ENCODE results near the gene ZNF575. TPM values are rescaled to one million over a fixed set of nuclear protein-coding genes. Genes with fewer than 3 reads are reported as not detected.

ZNF575 gene, protein sequence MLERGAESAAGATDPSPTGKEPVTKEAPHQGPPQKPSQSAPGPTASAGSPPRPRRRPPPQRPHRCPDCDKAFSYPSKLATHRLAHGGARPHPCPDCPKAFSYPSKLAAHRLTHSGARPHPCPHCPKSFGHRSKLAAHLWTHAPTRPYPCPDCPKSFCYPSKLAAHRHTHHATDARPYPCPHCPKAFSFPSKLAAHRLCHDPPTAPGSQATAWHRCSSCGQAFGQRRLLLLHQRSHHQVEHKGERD
- 1 to 10 TPM; 3.4 to 3.7 TPM for total RNA-seq

- ATAC-seq (peak; percentile 66), DNase-seq (peak; percentile 91)
- peaks cover 14% of the 10 kb centered on the region for H3K36me3 Mint-ChIP-seq (ENCODE audit: low read depth)
- no peaks in the 10 kb centered on the region for H3K9me3 Mint-ChIP-seq (ENCODE audit: insufficient read depth)
- H3K4me1 Mint-ChIP-seq (ENCODE audit: low read depth) = peaks cover 27% of the 10 kb centered on the region
- peak within 1 kb of the TSS; percentile 87 for H3K4me3 Mint-ChIP-seq
- H3K27ac Mint-ChIP-seq = peak within 1 kb of the TSS; percentile 98
- H3K27me3 Mint-ChIP-seq (ENCODE audit: low read depth) = no peaks in the 10 kb centered on the region
- ChIA-PET POLR2A (interaction anchor here (0.5 to 1.9 kb wide), 12 partner anchors 8 to 402 kb away, joined by 3 to 13 read pairs (median 4); partner anchors contain the start of genes IRGQ, SMG9, ZNF428 and ZNF45), CTCF (interaction anchor here (1.0 to 17.5 kb wide), 7 partner anchors 8 to 277 kb away, joined by 4 to 387 read pairs (median 23); partner anchors contain the start of genes IRGQ and ZNF576)
Observed at GRCh38 chr19:43532962-43533545, at the start of gene ZNF575. TSS of gene ZNF575 (plus strand) at chr19:43533188. CDS start at chr19:43534423, 1,235 bp downstream.

DNA sequence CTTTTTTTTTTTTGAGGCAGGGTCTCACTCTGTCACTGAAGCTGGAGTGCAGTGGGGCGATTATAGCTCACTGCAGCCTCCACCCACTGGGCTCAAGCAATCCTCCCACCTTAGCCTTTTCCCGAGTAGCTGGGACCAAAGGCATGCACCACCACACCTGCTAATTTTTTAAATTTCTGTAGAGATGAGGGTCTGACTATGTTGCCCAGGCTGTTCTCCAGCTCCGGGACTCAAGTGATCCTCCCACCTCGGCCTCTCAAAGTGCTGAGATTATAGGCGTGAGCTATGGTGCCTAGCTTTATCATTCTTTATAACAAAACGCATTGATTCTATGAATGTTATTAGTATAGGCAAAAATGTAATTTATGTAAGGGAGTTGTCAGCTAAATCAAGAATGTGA is 49.7 kb upstream of the ZNF575 start:
- H3K4me3 Mint-ChIP-seq = no peak overlapping the region
- POLR2A ChIA-PET = no interaction called here
- CTCF ChIA-PET = interaction anchor here (1.7 to 2.6 kb wide), 2 partner anchors 36 to 72 kb away, joined by 4 to 7 read pairs; no protein-coding TSS in a partner anchor
- ATAC-seq (no peak), DNase-seq (no peak)
- no peaks in the 10 kb centered on the region for H3K4me1 Mint-ChIP-seq (ENCODE audit: low read depth)
- no peaks in the 10 kb centered on the region for H3K27me3 Mint-ChIP-seq (ENCODE audit: low read depth)
- H3K9me3 Mint-ChIP-seq (ENCODE audit: insufficient read depth) = no peaks in the 10 kb centered on the region
- no peak overlapping the region for H3K27ac Mint-ChIP-seq
- no peaks in the 10 kb centered on the region for H3K36me3 Mint-ChIP-seq (ENCODE audit: low read depth)

DNA sequence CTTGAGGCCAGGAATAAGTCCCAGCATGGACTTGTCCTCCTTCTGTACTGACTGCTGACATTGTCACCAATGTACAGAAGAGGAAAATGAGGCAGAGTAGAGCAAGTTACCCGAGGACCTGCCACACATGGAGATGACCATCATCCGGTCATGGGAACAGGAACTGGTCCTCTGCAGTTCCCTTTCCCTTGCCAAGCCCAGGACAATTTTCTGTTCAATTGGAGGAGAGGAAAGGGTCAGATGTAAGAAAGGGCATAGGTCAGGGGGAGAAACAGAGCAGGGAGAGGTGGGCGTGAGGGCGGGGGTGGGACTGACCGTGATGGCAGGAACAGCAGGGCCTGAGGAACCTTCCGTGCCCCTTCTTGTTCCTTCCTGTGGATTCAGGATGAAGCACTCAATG is 47.0 kb upstream of the ZNF575 start:
- H3K4me3 Mint-ChIP-seq = no peak overlapping the region
- H3K27ac Mint-ChIP-seq = no peak overlapping the region
- peaks cover 2% of the 10 kb centered on the region for H3K4me1 Mint-ChIP-seq (ENCODE audit: low read depth)
- ATAC-seq (no peak), DNase-seq (no peak)
- H3K36me3 Mint-ChIP-seq (ENCODE audit: low read depth) = no peaks in the 10 kb centered on the region
- ChIA-PET CTCF (no interaction called here), POLR2A (no interaction called here)
- H3K27me3 Mint-ChIP-seq (ENCODE audit: low read depth) = no peaks in the 10 kb centered on the region
- H3K9me3 Mint-ChIP-seq (ENCODE audit: insufficient read depth) = no peaks in the 10 kb centered on the region

- peaks cover 2% of the 10 kb centered on the region for H3K4me1 Mint-ChIP-seq (ENCODE audit: low read depth)
- H3K27me3 Mint-ChIP-seq (ENCODE audit: low read depth) = no peaks in the 10 kb centered on the region
- no peaks in the 10 kb centered on the region for H3K9me3 Mint-ChIP-seq (ENCODE audit: insufficient read depth)
- no peak overlapping the region for H3K27ac Mint-ChIP-seq
- CTCF ChIA-PET = no interaction called here
- DNase-seq (no peak), ATAC-seq (no peak)
- no peaks in the 10 kb centered on the region for H3K36me3 Mint-ChIP-seq (ENCODE audit: low read depth)
- H3K4me3 Mint-ChIP-seq = no peak overlapping the region
- POLR2A ChIA-PET = no interaction called here
Observed at GRCh38 chr19:43486412-43486811, 46.6 kb upstream of the ZNF575 start.

GRCh38 chr19:43488179-43488578 is 44.8 kb upstream of the ZNF575 start:
- ATAC-seq (no peak), DNase-seq (no peak)
- Mint-ChIP-seq H3K9me3 (ENCODE audit: insufficient read depth) (no peaks in the 10 kb centered on the region), H3K36me3 (ENCODE audit: low read depth) (no peaks in the 10 kb centered on the region), H3K27ac (no peak overlapping the region), H3K4me1 (ENCODE audit: low read depth) (peaks cover 2% of the 10 kb centered on the region), H3K27me3 (ENCODE audit: low read depth) (no peaks in the 10 kb centered on the region), H3K4me3 (no peak overlapping the region)
- ChIA-PET POLR2A (no interaction called here), CTCF (interaction anchor here (0.7 kb wide), 1 partner anchor 31 kb away, joined by 5 read pairs; no protein-coding TSS in a partner anchor)

- ChIA-PET POLR2A (interaction anchor here (0.6 kb wide), 1 partner anchor 177 kb away, joined by 4 read pairs; no protein-coding TSS in a partner anchor), CTCF (interaction anchor here (1.6 kb wide), 1 partner anchor 31 kb away, joined by 5 read pairs; no protein-coding TSS in a partner anchor)
- H3K9me3 Mint-ChIP-seq (ENCODE audit: insufficient read depth) = no peaks in the 10 kb centered on the region
- no peaks in the 10 kb centered on the region for H3K27me3 Mint-ChIP-seq (ENCODE audit: low read depth)
- peaks cover 2% of the 10 kb centered on the region for H3K4me1 Mint-ChIP-seq (ENCODE audit: low read depth)
- H3K4me3 Mint-ChIP-seq = no peak overlapping the region
- no peak overlapping the region for H3K27ac Mint-ChIP-seq
- ATAC-seq (no peak), DNase-seq (no peak)
- H3K36me3 Mint-ChIP-seq (ENCODE audit: low read depth) = no peaks in the 10 kb centered on the region
Observed at GRCh38 chr19:43489310-43489709, 43.7 kb upstream of the ZNF575 start.

DNA sequence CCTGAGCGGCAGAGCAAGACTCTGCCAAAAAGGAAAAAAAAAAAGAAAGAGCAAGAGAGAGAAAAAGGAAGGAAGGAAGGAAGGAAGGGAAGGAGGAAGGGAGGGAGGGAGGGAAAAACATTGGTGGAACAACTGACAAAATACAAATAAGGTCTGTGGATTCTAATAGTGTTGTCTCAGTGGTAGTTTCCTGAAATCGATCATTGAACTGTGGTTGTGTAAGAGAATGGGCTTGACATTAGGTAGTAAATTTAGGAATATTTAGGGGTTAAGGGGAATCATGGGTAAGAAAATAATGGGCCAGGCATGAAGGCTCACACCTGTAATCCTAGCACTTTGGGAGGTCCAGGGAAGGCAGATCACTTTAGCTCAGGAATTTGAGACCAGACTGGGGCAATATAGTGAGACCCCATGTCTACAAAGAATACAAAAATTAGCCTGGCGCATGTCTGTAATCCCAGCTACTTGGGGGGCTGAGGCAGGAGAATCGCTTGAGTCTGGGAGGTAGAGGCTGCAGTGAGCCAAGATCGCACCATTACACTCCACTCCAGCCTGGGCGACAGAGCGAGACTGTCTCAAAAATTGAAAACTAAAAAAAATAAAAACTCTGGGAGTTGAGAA is 42.9 kb upstream of the ZNF575 start:
- Mint-ChIP-seq H3K9me3 (ENCODE audit: insufficient read depth) (no peaks in the 10 kb centered on the region), H3K27ac (no peak overlapping the region), H3K27me3 (ENCODE audit: low read depth) (no peaks in the 10 kb centered on the region), H3K36me3 (ENCODE audit: low read depth) (no peaks in the 10 kb centered on the region), H3K4me3 (no peak overlapping the region), H3K4me1 (ENCODE audit: low read depth) (peaks cover 2% of the 10 kb centered on the region)
- no peak for ATAC-seq
- ChIA-PET CTCF (interaction anchor here (1.2 to 1.6 kb wide), 4 partner anchors 30 to 58 kb away, joined by 3 to 9 read pairs (median 4); no protein-coding TSS in a partner anchor), POLR2A (no interaction called here)
- DNase-seq = no peak

DNA sequence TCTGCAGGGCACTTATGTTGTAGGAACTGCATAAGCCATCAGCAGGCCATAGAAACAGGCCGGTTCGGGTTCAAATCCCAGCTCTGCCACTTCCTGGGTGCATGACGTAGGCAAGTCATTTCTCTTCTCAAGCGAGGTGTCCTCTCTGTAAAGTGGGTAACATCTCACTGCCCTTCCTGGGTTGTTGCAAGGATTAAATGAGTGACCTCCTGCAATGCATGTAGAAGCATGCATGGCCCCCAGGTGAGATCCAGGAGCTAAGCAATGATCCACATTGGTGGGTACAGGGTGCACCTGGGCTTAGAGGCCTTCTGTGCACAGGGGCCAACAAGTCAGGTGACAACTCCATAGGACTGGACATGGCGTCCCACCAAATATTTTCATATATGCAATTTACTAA is 42.2 kb upstream of the ZNF575 start:
- ATAC-seq (no peak), DNase-seq (no peak)
- ChIA-PET POLR2A (no interaction called here), CTCF (interaction anchor here (1.2 to 1.6 kb wide), 4 partner anchors 29 to 58 kb away, joined by 3 to 9 read pairs (median 4); no protein-coding TSS in a partner anchor)
- Mint-ChIP-seq H3K27me3 (ENCODE audit: low read depth) (no peaks in the 10 kb centered on the region), H3K4me3 (no peak overlapping the region), H3K27ac (no peak overlapping the region), H3K4me1 (ENCODE audit: low read depth) (peaks cover 2% of the 10 kb centered on the region), H3K9me3 (ENCODE audit: insufficient read depth) (no peaks in the 10 kb centered on the region), H3K36me3 (ENCODE audit: low read depth) (peaks cover 2% of the 10 kb centered on the region)

DNA sequence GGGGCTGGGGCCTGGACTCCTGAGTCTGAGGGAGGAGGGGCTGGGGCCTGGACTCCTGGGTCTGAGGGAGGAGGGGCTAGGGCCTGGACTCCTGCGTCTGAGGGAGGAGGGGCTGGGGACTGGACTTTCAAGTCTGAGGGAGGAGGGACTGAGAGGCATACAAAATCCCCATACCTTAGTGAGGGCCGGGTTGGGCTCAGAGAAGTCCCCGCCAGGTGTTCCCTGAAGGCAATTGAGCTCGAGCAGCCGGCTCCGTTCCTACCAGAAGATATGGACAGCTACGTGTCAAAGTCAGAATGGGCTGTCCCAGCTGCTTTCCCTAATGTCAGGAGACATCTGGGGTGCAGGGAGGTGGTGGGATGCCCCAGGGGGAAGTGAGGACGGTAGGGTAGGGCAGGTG is 37.9 kb upstream of the ZNF575 start:
- no peak for DNase-seq
- Mint-ChIP-seq H3K9me3 (ENCODE audit: insufficient read depth) (no peaks in the 10 kb centered on the region), H3K27ac (no peak overlapping the region), H3K4me3 (no peak overlapping the region), H3K4me1 (ENCODE audit: low read depth) (no peaks in the 10 kb centered on the region), H3K36me3 (ENCODE audit: low read depth) (peaks cover 2% of the 10 kb centered on the region), H3K27me3 (ENCODE audit: low read depth) (no peaks in the 10 kb centered on the region)
- ATAC-seq = no peak
- ChIA-PET CTCF (interaction anchor here (0.9 kb wide), 1 partner anchor 26 kb away, joined by 3 read pairs; no protein-coding TSS in a partner anchor), POLR2A (no interaction called here)

DNA sequence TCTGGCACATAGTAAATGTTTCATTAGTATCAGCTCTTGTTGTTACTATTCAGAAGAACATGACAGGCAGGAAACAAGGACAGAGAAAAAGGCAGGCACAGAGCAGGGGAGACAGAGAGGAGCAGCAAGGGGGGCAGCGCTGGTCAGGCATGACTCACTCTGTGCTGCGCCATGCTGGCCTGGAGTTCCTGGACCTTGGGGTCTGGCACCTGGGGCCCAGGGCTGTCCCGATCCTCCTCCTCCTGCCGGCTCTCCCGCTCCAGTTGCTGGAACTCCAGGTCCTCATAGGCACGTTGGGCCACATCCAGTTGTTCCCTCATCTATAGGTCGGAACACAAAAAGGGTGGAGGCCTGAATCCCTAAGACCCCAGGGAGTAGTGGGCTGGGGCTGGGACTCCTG is 36.0 kb upstream of the ZNF575 start:
- H3K27ac Mint-ChIP-seq = no peak overlapping the region
- no peak for ATAC-seq
- POLR2A ChIA-PET = no interaction called here
- H3K27me3 Mint-ChIP-seq (ENCODE audit: low read depth) = no peaks in the 10 kb centered on the region
- no peaks in the 10 kb centered on the region for H3K9me3 Mint-ChIP-seq (ENCODE audit: insufficient read depth)
- H3K4me1 Mint-ChIP-seq (ENCODE audit: low read depth) = no peaks in the 10 kb centered on the region
- CTCF ChIA-PET = interaction anchor here (1.5 kb wide), 1 partner anchor 23 kb away, joined by 3 read pairs; no protein-coding TSS in a partner anchor
- peaks cover 4% of the 10 kb centered on the region for H3K36me3 Mint-ChIP-seq (ENCODE audit: low read depth)
- H3K4me3 Mint-ChIP-seq = no peak overlapping the region
- DNase-seq = no peak

DNA sequence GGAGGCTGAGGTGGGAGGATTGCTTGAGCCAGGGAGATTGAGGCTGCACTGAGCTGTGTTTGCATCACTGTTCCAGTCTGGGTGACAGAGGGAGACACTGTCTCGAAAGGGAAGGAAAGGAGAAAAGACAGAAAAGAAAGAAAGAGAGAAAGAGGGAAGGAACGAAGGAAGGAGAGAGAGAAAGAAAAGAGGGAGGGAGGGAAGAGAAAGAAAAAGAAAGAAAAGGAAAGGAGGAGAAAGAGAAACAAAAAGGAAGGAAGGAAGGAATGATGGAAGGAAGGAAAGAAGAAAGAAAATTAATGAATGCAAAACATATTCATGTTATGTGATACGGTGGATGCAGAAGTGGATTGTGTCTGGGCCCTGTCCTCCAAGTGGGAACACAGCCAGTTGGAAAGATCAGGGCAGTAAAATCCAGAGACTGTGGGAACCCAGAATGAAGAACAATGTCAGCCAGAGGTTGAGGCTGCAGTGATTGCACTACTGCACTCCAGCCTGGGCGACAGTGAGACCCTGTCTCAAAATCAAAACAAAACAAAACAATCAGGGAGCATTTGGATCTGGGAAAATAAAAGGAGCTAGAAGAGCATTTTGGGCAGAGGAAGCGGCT is 34.6 kb upstream of the ZNF575 start:
- POLR2A ChIA-PET = interaction anchor here (0.8 kb wide), 1 partner anchor 11 kb away, joined by 3 read pairs; no protein-coding TSS in a partner anchor
- peaks cover 8% of the 10 kb centered on the region for H3K36me3 Mint-ChIP-seq (ENCODE audit: low read depth)
- peaks cover 6% of the 10 kb centered on the region for H3K4me1 Mint-ChIP-seq (ENCODE audit: low read depth)
- no peak for ATAC-seq
- no peaks in the 10 kb centered on the region for H3K27me3 Mint-ChIP-seq (ENCODE audit: low read depth)
- no peaks in the 10 kb centered on the region for H3K9me3 Mint-ChIP-seq (ENCODE audit: insufficient read depth)
- DNase-seq = no peak
- no peak overlapping the region for H3K27ac Mint-ChIP-seq
- no peak overlapping the region for H3K4me3 Mint-ChIP-seq
- CTCF ChIA-PET = interaction anchor here (0.9 to 3.0 kb wide), 2 partner anchors 21 to 52 kb away, joined by 4 to 11 read pairs; no protein-coding TSS in a partner anchor
